WTC11 (cell line): Measurements from ENCODE around the gene ZAR1. TPM values are rescaled to one million over a fixed set of nuclear protein-coding genes. Genes with fewer than 3 reads are reported as not detected.

ENCODE experiments used
- ATAC-seq: fragments of 200-7000 bp; cut with Tn5 transposase; 2 replicates; pipeline ENCODE4 v1.10.0; 2021; ENCODE audit warnings: mild to moderate bottlenecking, moderate library complexity
- CTCF ChIA-PET: fragments of 300-600 bp; sonication (Branson Sonifier 250); formaldehyde crosslinking; loops from one replicate; lab custom pipeline; 2021; ENCODE audit warnings: antibody characterized with exemption; lab: Charles Lee
- POLR2A ChIA-PET: fragments of 350-600 bp; sonication (Branson Sonifier 250); formaldehyde crosslinking; loops from one replicate; lab custom pipeline; 2021; ENCODE audit warnings: antibody characterized with exemption; lab: Charles Lee
- DNase-seq: peaks from one replicate; pipeline ENCODE4 v3.0.0; 2021; ENCODE audit warnings: low spot score
- H3K27ac Mint-ChIP-seq: 2 replicates; pipeline ENCODE4 v1.8.0; 2021; ENCODE audit warnings: mixed read lengths
- H3K27me3 Mint-ChIP-seq: 2 replicates; pipeline ENCODE4 v1.8.0; 2021; ENCODE audit warnings: low read depth, mild to moderate bottlenecking, moderate library complexity, mixed read lengths
- H3K36me3 Mint-ChIP-seq: 2 replicates; pipeline ENCODE4 v1.8.0; 2021; ENCODE audit warnings: mixed read lengths
- H3K4me1 Mint-ChIP-seq: 2 replicates; pipeline ENCODE4 v1.8.0; 2022; ENCODE audit warnings: mixed read lengths
- H3K4me3 Mint-ChIP-seq: 2 replicates; pipeline ENCODE4 v1.8.0; 2021; ENCODE audit warnings: mild to moderate bottlenecking, moderate library complexity, mixed read lengths
- H3K9me3 Mint-ChIP-seq: 2 replicates; pipeline ENCODE4 v1.8.0; 2021; ENCODE audit warnings: mixed read lengths
- CREM ChIP-seq: sonication (generic); formaldehyde crosslinking; IDR thresholded peaks from 2 replicates; pipeline ENCODE4 v1.8.1; 2022; ENCODE audit warnings: mild to moderate bottlenecking, missing genetic modification reagents, moderate library complexity
- E2F1 ChIP-seq: sonication (generic); formaldehyde crosslinking; IDR thresholded peaks from 2 replicates; pipeline ENCODE4 v1.8.0; 2022; ENCODE audit warnings: mild to moderate bottlenecking, missing genetic modification reagents
- FOXJ3 ChIP-seq: sonication (generic); formaldehyde crosslinking; IDR thresholded peaks from 2 replicates; pipeline ENCODE4 v1.9.0; 2021; ENCODE audit warnings: missing genetic modification reagents, mild to moderate bottlenecking, borderline replicate concordance
- FOXK1 ChIP-seq: sonication (generic); formaldehyde crosslinking; IDR thresholded peaks from 2 replicates; pipeline ENCODE4 v1.8.0; 2022; ENCODE audit warnings: mild to moderate bottlenecking, moderate library complexity, missing genetic modification reagents
- GTF2I ChIP-seq: fragments of 250-450 bp; sonication (Bioruptor Pico); conservative IDR thresholded peaks from 2 replicates; pipeline ENCODE4 v1.4.0; 2021; ENCODE audit warnings: mild to moderate bottlenecking
- HMGXB4 ChIP-seq: sonication (generic); formaldehyde crosslinking; IDR thresholded peaks from 2 replicates; pipeline ENCODE4 v1.8.1; 2023; ENCODE audit warnings: mild to moderate bottlenecking, moderate library complexity, missing genetic modification reagents
- MAX ChIP-seq: sonication (generic); formaldehyde crosslinking; IDR thresholded peaks from 2 replicates; pipeline ENCODE4 v1.8.0; 2022; ENCODE audit warnings: mild to moderate bottlenecking, missing genetic modification reagents
- MXD4 ChIP-seq: fragments of 250-450 bp; sonication (Bioruptor Pico); IDR thresholded peaks from 2 replicates; pipeline ENCODE4 v1.8.0; 2021; ENCODE audit warnings: mild to moderate bottlenecking, moderate library complexity, borderline replicate concordance
- NFYB ChIP-seq: sonication (generic); formaldehyde crosslinking; conservative IDR thresholded peaks from 2 replicates; pipeline ENCODE4 v1.8.0; 2022; ENCODE audit warnings: low read depth, missing genetic modification reagents
- NR2C2 ChIP-seq: sonication (generic); formaldehyde crosslinking; IDR thresholded peaks from 2 replicates; pipeline ENCODE4 v1.8.0; 2022; ENCODE audit warnings: mild to moderate bottlenecking, missing genetic modification reagents
- PRRX2 ChIP-seq: fragments of 250-450 bp; sonication (Bioruptor Pico); IDR thresholded peaks from 2 replicates; pipeline ENCODE4 v1.8.0; 2021; ENCODE audit warnings: mild to moderate bottlenecking
- ZBTB21 ChIP-seq: sonication (generic); formaldehyde crosslinking; IDR thresholded peaks from 2 replicates; pipeline ENCODE4 v1.8.1; 2023; ENCODE audit warnings: mild to moderate bottlenecking, missing genetic modification reagents, borderline replicate concordance
- ZNF121 ChIP-seq: sonication (generic); formaldehyde crosslinking; IDR thresholded peaks from 2 replicates; pipeline ENCODE4 v1.8.0; 2023; ENCODE audit warnings: missing genetic modification reagents
- ZNF423 ChIP-seq: fragments of 250-450 bp; sonication (Bioruptor Pico); IDR thresholded peaks from 2 replicates; pipeline ENCODE4 v2.1.2; 2022; ENCODE audit warnings: mild to moderate bottlenecking, moderate library complexity
- ZNF671 ChIP-seq: fragments of 250-450 bp; sonication (Bioruptor Pico); IDR thresholded peaks from 2 replicates; pipeline ENCODE4 v1.8.0; 2021; ENCODE audit warnings: mild to moderate bottlenecking
- ZSCAN18 ChIP-seq: fragments of 250-450 bp; sonication (Bioruptor Pico); IDR thresholded peaks from 2 replicates; pipeline ENCODE4 v2.1.2; 2022; ENCODE audit warnings: mild to moderate bottlenecking, moderate library complexity
- total RNA-seq: library from RNA; stranded (reverse); gene quantifications from 3 replicates; pipeline ENCODE4 v1.2.3, GENCODE V29; 2021
- TF ChIP-seq, protein P1 (sequence below): sonication (generic); formaldehyde crosslinking; IDR thresholded peaks from 2 replicates; pipeline ENCODE4 v1.8.0; 2022; ENCODE audit warnings: mild to moderate bottlenecking, missing genetic modification reagents

Gene ZAR1
- total RNA-seq, 1 experiment from 2014 or later: 1.4 TPM

DNA sequence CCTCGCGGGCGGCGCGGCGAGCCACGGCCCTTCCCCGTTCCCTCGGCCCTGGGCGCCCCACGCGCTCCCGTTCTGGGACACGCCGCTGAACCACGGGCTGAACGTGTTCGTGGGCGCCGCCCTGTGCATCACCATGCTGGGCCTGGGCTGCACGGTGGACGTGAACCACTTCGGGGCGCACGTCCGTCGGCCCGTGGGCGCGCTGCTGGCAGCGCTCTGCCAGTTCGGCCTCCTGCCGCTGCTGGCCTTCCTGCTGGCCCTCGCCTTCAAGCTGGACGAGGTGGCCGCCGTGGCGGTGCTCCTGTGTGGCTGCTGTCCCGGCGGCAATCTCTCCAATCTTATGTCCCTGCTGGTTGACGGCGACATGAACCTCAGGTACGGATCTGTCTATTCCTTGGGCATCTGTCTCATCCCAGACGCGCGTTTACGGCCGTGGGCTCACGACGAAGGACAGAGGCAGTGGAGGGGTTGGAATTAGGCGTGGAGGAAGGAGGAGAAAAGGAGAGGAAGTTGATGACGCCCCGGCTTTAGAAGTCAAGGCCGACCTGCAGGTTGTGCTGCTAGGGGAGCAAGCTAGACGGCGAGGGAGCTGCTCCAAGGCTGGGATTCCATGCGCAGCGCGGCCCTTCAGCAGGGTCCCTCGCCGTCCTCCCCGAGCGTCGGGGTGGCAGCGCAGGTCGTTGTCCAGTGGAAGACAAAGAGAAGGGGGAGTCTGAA is 6.1 kb upstream of the ZAR1 start (continued):
- TF ChIP-seq GTF2I (CRISPR knock-in tag): no peak
- no peak for TF ChIP-seq PRRX2 (CRISPR knock-in tag)

DNA sequence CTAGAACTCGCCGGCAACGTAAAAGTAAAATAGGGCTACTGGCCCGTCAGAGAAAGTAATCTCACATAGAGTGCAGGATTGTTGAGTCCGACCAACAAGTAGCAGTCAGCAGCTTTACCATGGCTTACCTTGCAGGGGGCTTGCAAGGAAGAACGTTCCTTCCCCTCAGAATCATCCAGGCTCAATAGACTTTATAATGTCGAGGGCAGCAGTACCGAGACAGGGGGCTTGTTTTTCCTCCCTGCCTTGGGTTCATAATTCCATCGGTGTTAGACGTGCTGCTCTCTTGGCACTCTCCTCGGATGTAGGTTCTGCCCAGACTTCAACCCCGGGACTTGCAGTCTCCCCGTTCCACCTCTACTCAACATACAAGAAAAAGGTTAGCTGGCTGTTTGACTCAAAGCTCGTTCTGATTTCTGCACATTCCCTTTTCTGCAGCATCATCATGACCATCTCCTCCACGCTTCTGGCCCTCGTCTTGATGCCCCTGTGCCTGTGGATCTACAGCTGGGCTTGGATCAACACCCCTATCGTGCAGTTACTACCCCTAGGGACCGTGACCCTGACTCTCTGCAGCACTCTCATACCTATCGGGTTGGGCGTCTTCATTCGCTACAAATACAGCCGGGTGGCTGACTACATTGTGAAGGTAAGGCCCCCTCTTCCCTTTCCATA is 5.4 kb upstream of the ZAR1 start:
- Mint-ChIP-seq H3K27me3 (peaks cover 67% of the 10 kb centered on the region), H3K4me1 (peaks cover 27% of the 10 kb centered on the region), H3K9me3 (no peaks in the 10 kb centered on the region), H3K4me3 (peak overlapping the region; percentile 69), H3K27ac (no peak overlapping the region), H3K36me3 (no peaks in the 10 kb centered on the region)
- TF ChIP-seq NR2C2 (CRISPR knock-in tag) (no peak), FOXJ3 (CRISPR knock-in tag) (no peak), MAX (CRISPR knock-in tag) (no peak), ZNF121 (CRISPR knock-in tag) (no peak), NFYB (CRISPR knock-in tag) (no peak)
- POLR2A ChIA-PET: no interaction called here
- CTCF ChIA-PET: interaction anchor here (1.0 to 1.5 kb wide), 2 partner anchors 9 to 62 kb away, joined by 3 to 6 read pairs; no protein-coding TSS in a partner anchor
- no peak for DNase-seq
- ATAC-seq: no peak; the same call in 1 of the 2 replicates

GRCh38 chr4:48489683-48490011 is 405 bp upstream of the ZAR1 start:
- Mint-ChIP-seq H3K4me3 (peak overlapping the region; percentile 72), H3K27ac (no peak overlapping the region), H3K27me3 (peaks cover 53% of the 10 kb centered on the region), H3K36me3 (no peaks in the 10 kb centered on the region), H3K4me1 (peaks cover 17% of the 10 kb centered on the region)
- DNase-seq (no peak), ATAC-seq (peak; percentile 3; the same call in 1 of the 2 replicates)
- ChIA-PET POLR2A (interaction anchor here (1.2 kb wide), 1 partner anchor 148 kb away, joined by 4 read pairs; the partner anchor contains the start of gene SLAIN2), CTCF (interaction anchor here (0.7 kb wide), 1 partner anchor 455 kb away, joined by 3 read pairs; no protein-coding TSS in a partner anchor)
- TF ChIP-seq CREM (CRISPR knock-in tag) (no peak), ZNF121 (CRISPR knock-in tag) (no peak), ZNF423 (CRISPR knock-in tag) (peak; percentile 23; the same call in 1 of the 2 replicates), FOXK1 (CRISPR knock-in tag) (no peak)
- TF ChIP-seq, all 79 proteins: peak for 1
- no peaks in the 10 kb centered on the region for H3K9me3 Mint-ChIP-seq

- no peaks in the 10 kb centered on the region for H3K36me3 Mint-ChIP-seq
- TF ChIP-seq, protein P1, sequence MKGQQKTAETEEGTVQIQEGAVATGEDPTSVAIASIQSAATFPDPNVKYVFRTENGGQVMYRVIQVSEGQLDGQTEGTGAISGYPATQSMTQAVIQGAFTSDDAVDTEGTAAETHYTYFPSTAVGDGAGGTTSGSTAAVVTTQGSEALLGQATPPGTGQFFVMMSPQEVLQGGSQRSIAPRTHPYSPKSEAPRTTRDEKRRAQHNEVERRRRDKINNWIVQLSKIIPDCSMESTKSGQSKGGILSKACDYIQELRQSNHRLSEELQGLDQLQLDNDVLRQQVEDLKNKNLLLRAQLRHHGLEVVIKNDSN: no peak
- TF ChIP-seq ZSCAN18: no peak
- TF ChIP-seq ZBTB21: no peak
- TF ChIP-seq MXD4 (CRISPR knock-in tag): no peak
- peak; percentile 45; the same call in 1 of the 2 replicates for TF ChIP-seq HMGXB4 (CRISPR knock-in tag)
- TF ChIP-seq ZNF671 (CRISPR knock-in tag): no peak
- no peak for TF ChIP-seq FOXJ3 (CRISPR knock-in tag)
- TF ChIP-seq E2F1 (CRISPR knock-in tag): no peak
These were observed 845 bp downstream of the ZAR1 start for GRCh38 chr4:48490680-48491513.

More at GRCh38 chr4:48490680-48491513, 845 bp downstream of the ZAR1 start:
- H3K27ac Mint-ChIP-seq: no peak overlapping the region
- H3K4me1 Mint-ChIP-seq: peaks cover 13% of the 10 kb centered on the region
- CTCF ChIA-PET: interaction anchor here (0.5 to 2.2 kb wide), 3 partner anchors 88 to 486 kb away, joined by 3 to 10 read pairs (median 3); no protein-coding TSS in a partner anchor
- peak overlapping the region; percentile 58 for H3K4me3 Mint-ChIP-seq
- peaks cover 47% of the 10 kb centered on the region for H3K27me3 Mint-ChIP-seq
- peak; percentile 65 for ATAC-seq
- POLR2A ChIA-PET: interaction anchor here (0.5 to 1.2 kb wide), 4 partner anchors 14 to 309 kb away, joined by 3 to 4 read pairs (median 3); partner anchors contain the start of gene SLAIN2
- no peaks in the 10 kb centered on the region for H3K9me3 Mint-ChIP-seq
- peak; percentile 43 for DNase-seq
